A549 (cell line): ENCODE results near the gene DTD2. TPM values are rescaled to one million over a fixed set of nuclear protein-coding genes. Genes with fewer than 3 reads are reported as not detected.
A peak's percentile ranks its signal among the peaks of the same experiment; 100 is the strongest.

ENCODE experiments used
- ATAC-seq, 2 experiments: fragments of 200-7000 bp in 1 of 2; fragments of >200 bp in 1 of 2; cut with Nextera tagmentation in 1 of 2; cut with Tn5 transposase in 1 of 2; 3 replicates each; pipeline versions ENCODE4 v1.8.0 to v1.9.1; 2018 to 2020; ENCODE audit warnings: mild to moderate bottlenecking in 1 of 2, moderate library complexity in 1 of 2
- CTCF ChIA-PET: fragments of 300-600 bp; sonication (Branson Sonifier 250); formaldehyde crosslinking; extraction: SDS; loops from one replicate; lab custom pipeline; 2021; ENCODE audit warnings: antibody characterized with exemption, inconsistent platforms; lab: Yijun Ruan, JAX
- POLR2A ChIA-PET: fragments of 350-600 bp; formaldehyde crosslinking; extraction: SDS; loops from one replicate; lab custom pipeline; 2021; ENCODE audit warnings: antibody characterized with exemption, inconsistent platforms; lab: Yijun Ruan, JAX
- DNase-seq, 2 experiments: peaks; one replicate each; pipeline versions ENCODE4 v3.0.0 to v3.0.0-alpha.2; 2011 to 2016; ENCODE audit warnings: low read depth in 1 of 2, low spot score in 1 of 2
- FAIRE-seq: peaks from 2 replicates; lab custom pipeline; 2011; peaks lifted over from hg19 to GRCh38; lab: Jason Lieb, UNC
- H3K27ac ChIP-seq, 2 experiments: fragments of >200 bp; sonication (Bioruptor Twin); formaldehyde crosslinking; 3 replicates each; pipeline ENCODE4 v1.5.1; 2016 to 2017
- H3K4me1 ChIP-seq: fragments of >200 bp; sonication (Bioruptor Twin); formaldehyde crosslinking; 3 replicates; pipeline ENCODE4 v1.6.1; 2016
- H3K4me2 ChIP-seq: fragments of >200 bp; sonication (Bioruptor Twin); formaldehyde crosslinking; 3 replicates; pipeline ENCODE4 v1.6.1; 2016
- H3K4me3 ChIP-seq: fragments of >200 bp; sonication (Bioruptor Twin); formaldehyde crosslinking; 3 replicates; pipeline ENCODE4 v1.5.1; 2016
- H3K9me3 ChIP-seq: fragments of >200 bp; sonication (Bioruptor Twin); formaldehyde crosslinking; 3 replicates; pipeline ENCODE4 v1.6.1; 2016
- CBX2 ChIP-seq: fragments of 200-600 bp; sonication (generic); IDR thresholded peaks from 2 replicates; pipeline ENCODE4 v1.6.1; 2016; ENCODE audit warnings: low read depth, mild to moderate bottlenecking, borderline replicate concordance
- CEBPB ChIP-seq, 2 experiments: fragments of >200 bp in 1 of 2; sonication (Bioruptor Twin) in 1 of 2; formaldehyde crosslinking in 1 of 2; IDR thresholded peaks; 2 replicates each; pipeline ENCODE4 v1.6.1; 2012 to 2016
- CTCF ChIP-seq: fragments of >200 bp; sonication (Bioruptor Twin); formaldehyde crosslinking; IDR thresholded peaks from 3 replicates; pipeline ENCODE4 v1.5.1; 2016
- FOSL2 ChIP-seq, 2 experiments: fragments of 450-650 bp in 1 of 2; fragments of >200 bp in 1 of 2; sonication (Bioruptor Twin) in 1 of 2; formaldehyde crosslinking; IDR thresholded peaks; 2 replicates each; pipeline versions ENCODE4 v1.5.0 to v1.6.1; 2016 to 2020; ENCODE audit warnings: mild to moderate bottlenecking in 1 of 2, moderate library complexity in 1 of 2
- HES2 ChIP-seq: fragments of >200 bp; sonication (Bioruptor Twin); formaldehyde crosslinking; IDR thresholded peaks from 2 replicates; pipeline ENCODE4 v1.6.1; 2016
- HOXA7 ChIP-seq: fragments of 250-450 bp; sonication (Bioruptor Pico); IDR thresholded peaks from 2 replicates; pipeline ENCODE4 v1.5.0; 2020; ENCODE audit warnings: mild to moderate bottlenecking, moderate library complexity
- JUN ChIP-seq, 2 experiments: fragments of >200 bp; sonication (Bioruptor Twin); formaldehyde crosslinking; IDR thresholded peaks; 2 replicates in 1 of 2; 3 replicates in 1 of 2; pipeline ENCODE4 v1.6.1; 2016 to 2017
- KDM1A ChIP-seq: fragments of 200-600 bp; sonication (generic); IDR thresholded peaks from 2 replicates; pipeline ENCODE4 v1.6.1; 2016; ENCODE audit warnings: low read depth, mild to moderate bottlenecking
- MYC ChIP-seq: IDR thresholded peaks from 2 replicates; pipeline ENCODE4 v1.6.1; 2012; ENCODE audit warnings: mild to moderate bottlenecking, inconsistent platforms, low read length, improper control_type of control experiment, borderline replicate concordance
- NPAS2 ChIP-seq: fragments of 250-450 bp; sonication (Bioruptor Pico); IDR thresholded peaks from 2 replicates; pipeline ENCODE4 v1.8.0; 2022; ENCODE audit warnings: mild to moderate bottlenecking, moderate library complexity, borderline replicate concordance
- PHF8 ChIP-seq: fragments of 200-600 bp; sonication (generic); IDR thresholded peaks from 2 replicates; pipeline ENCODE4 v1.6.1; 2016; ENCODE audit warnings: low read depth, mild to moderate bottlenecking, antibody characterized with exemption, moderate library complexity, borderline replicate concordance
- RAD21 ChIP-seq, 2 experiments: fragments of >200 bp in 1 of 2; sonication (Bioruptor Twin) in 1 of 2; formaldehyde crosslinking in 1 of 2; IDR thresholded peaks in 1 of 2; conservative IDR thresholded peaks in 1 of 2; 2 replicates in 1 of 2; 3 replicates in 1 of 2; pipeline ENCODE4 v1.6.1; 2012 to 2018; ENCODE audit warnings: inconsistent platforms in 1 of 2
- RNF2 ChIP-seq: fragments of 200-600 bp; sonication (generic); IDR thresholded peaks from 2 replicates; pipeline ENCODE4 v1.6.1; 2016; ENCODE audit warnings: low read depth, mild to moderate bottlenecking, antibody characterized with exemption, moderate library complexity, borderline replicate concordance
- SMC3 ChIP-seq: fragments of >200 bp; sonication (Bioruptor Twin); formaldehyde crosslinking; IDR thresholded peaks from 3 replicates; pipeline ENCODE4 v1.6.1; 2018; ENCODE audit warnings: inconsistent platforms
- SREBF2 ChIP-seq: fragments of 450-650 bp; IDR thresholded peaks from 2 replicates; pipeline ENCODE4 v1.6.1; 2014; ENCODE audit warnings: mild to moderate bottlenecking, moderate library complexity
- ZC3H11A ChIP-seq: fragments of 450-650 bp; IDR thresholded peaks from 2 replicates; pipeline ENCODE4 v1.6.1; 2014; ENCODE audit warnings: antibody characterized with exemption, mild to moderate bottlenecking
- ZNF302 ChIP-seq: fragments of 250-450 bp; sonication (Bioruptor Pico); IDR thresholded peaks from 2 replicates; pipeline ENCODE4 v1.9.0; 2021; ENCODE audit warnings: inconsistent platforms, mild to moderate bottlenecking, moderate library complexity
- WGBS: methylation state at CpG from one replicate; pipeline ENCODE4 v1.1.6; 2017; ENCODE audit errors: missing lambda C conversion rate; 5-methylcytosine and 5-hydroxymethylcytosine counted together
- polyA plus RNA-seq, 4 experiments: library from polyadenylated mRNA; depleted of rRNA in 3 of 4; stranded (reverse); fragments of >200 nt; fragmentation: RNase III in 1 of 4; extraction: RNeasy Plus Mini Kit Qiagen cat#74134 plus additional on column Dnase treatment in 1 of 4; gene quantifications; 2 replicates in 3 of 4; 3 replicates in 1 of 4; pipeline ENCODE4 v1.2.3, GENCODE V29; 2011 to 2017
- TF ChIP-seq, protein P1 (sequence below): fragments of 250-450 bp; sonication (Bioruptor Pico); IDR thresholded peaks from 2 replicates; pipeline ENCODE4 v1.5.0; 2020; ENCODE audit warnings: low read depth, mild to moderate bottlenecking, moderate library complexity

Gene DTD2
- polyA plus RNA-seq, 2 of the 4 experiments (the other 2 are of a cell fraction) = 28.5 to 39.5 TPM

DNA sequence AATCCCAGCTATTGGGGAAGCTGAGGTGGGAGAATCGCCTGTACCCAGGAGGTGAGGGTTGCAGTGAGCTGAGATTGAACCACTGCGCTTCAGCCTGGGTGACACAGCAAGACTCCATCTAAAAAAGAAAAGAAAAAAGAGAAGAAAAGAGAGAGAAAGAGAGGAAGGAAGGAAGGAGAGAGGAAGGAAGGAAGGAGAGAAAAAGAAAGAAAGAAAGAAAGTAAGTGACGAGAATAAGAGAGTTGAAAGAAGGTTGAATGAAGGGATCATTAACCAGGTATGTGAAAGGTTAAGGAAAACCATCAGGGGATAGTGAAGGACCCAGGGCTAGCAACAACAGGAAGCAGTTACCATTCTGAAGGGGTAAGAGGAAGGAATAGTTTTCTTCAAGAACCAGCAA, 4.2 kb upstream of the DTD2 start:
- POLR2A ChIA-PET = no interaction called here
- no peak overlapping the region for H3K4me2 ChIP-seq
- H3K4me3 ChIP-seq = no peak overlapping the region
- no peak overlapping the region for H3K27ac ChIP-seq
- no peak for TF ChIP-seq RNF2
- no peak for TF ChIP-seq PHF8
- TF ChIP-seq, protein P1, sequence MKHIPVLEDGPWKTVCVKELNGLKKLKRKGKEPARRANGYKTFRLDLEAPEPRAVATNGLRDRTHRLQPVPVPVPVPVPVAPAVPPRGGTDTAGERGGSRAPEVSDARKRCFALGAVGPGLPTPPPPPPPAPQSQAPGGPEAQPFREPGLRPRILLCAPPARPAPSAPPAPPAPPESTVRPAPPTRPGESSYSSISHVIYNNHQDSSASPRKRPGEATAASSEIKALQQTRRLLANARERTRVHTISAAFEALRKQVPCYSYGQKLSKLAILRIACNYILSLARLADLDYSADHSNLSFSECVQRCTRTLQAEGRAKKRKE (CRISPR knock-in tag) = no peak
- no peak for TF ChIP-seq FOSL2 (IDR thresholded peaks at IDR 0.05)
- no peak for TF ChIP-seq FOSL2 (CRISPR knock-in tag; IDR thresholded peaks at IDR 0.05)
- no peak for TF ChIP-seq ZC3H11A
- no peak for TF ChIP-seq HES2
- TF ChIP-seq JUN (IDR thresholded peaks at IDR 0.05) = no peak
- no peak for TF ChIP-seq KDM1A
- TF ChIP-seq ZNF302 (CRISPR knock-in tag) = no peak
- TF ChIP-seq, all 56 proteins: peak for 0
- H3K4me1 ChIP-seq = peaks cover 11% of the 10 kb centered on the region
- DNase-seq = no peak
- CTCF ChIA-PET = interaction anchor here (1.8 kb wide), 1 partner anchor 473 kb away, joined by 3 read pairs; no protein-coding TSS in a partner anchor
- H3K9me3 ChIP-seq = no peaks in the 10 kb centered on the region
- FAIRE-seq = no peak
- 87% methylated on average over 3 of the region's 3 CpGs for WGBS
- ATAC-seq = no peak

DNA sequence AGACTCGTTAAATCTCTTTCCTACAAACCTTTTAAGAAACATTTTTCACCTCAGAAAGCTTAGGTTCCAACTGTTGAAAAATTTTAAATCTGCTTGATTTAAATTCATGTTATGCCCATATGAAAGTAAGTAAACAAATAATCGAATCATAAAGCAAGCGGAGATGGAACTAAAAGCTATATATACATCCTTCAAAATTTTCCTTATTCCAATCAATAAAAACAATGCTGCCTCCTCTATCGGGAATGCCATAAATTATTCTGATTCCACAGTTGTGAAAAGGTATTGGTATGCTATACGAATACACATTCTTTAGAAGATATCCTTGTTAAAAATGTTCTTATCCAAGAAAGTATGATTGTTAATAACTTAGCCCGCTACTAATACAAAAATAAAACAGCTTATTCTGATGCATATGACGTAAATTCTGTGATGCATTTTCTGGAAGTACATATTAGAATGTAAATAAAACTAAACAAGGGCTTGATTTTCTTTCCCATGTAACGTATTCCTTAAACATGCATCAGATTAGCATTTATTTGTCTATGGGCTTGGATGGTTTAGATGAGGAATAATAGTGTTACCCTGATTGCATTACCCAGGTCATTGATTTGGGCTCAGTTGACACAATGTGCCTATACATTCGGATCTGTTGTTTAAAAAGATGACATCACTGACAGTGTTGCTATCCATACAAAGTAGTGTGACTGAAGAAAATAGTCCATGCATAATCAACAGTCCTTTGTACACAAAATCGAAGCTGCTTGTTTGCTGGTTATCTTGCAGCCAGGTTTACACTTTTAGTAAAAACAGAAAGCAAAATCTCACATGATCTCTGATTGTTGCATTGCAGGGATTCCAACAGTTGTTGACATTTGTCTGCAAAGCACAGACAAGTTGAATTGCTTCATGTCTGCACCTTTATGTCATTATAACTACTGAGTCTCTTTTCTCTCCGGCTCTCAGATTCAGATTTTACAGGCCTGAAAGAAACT, 656 bp upstream of the DTD2 start:
- FAIRE-seq (peak; percentile 28), ATAC-seq (no peak), DNase-seq (peak in 1 of 2 experiments; percentile 10)
- Histone ChIP-seq H3K9me3 (no peaks in the 10 kb centered on the region), H3K4me1 (peaks cover 21% of the 10 kb centered on the region), H3K27ac (peak overlapping the region; percentile 69 to 97; a peak in 5 of 6 replicates), H3K4me2 (peak overlapping the region; percentile 85), H3K4me3 (peak overlapping the region; percentile 70)
- ChIA-PET POLR2A (interaction anchor here (1.0 to 2.8 kb wide), 12 partner anchors 10 to 797 kb away, joined by 3 to 36 read pairs (median 4); partner anchors contain the start of genes ARHGAP5, HEATR5A, HECTD1 and RNU6-8), CTCF (interaction anchor here (0.7 to 1.8 kb wide), 3 partner anchors 29 to 796 kb away, joined by 3 to 5 read pairs (median 4); partner anchors contain the start of gene GPR33)
- no peak for TF ChIP-seq NPAS2 (CRISPR knock-in tag)
- TF ChIP-seq CBX2 = no peak
- no peak for TF ChIP-seq SREBF2
- no peak for TF ChIP-seq CEBPB (IDR thresholded peaks at IDR 0.05)
- TF ChIP-seq MYC = no peak
- WGBS = 31% methylated on average over 11 of the region's 11 CpGs

GRCh38 chr14:31449971-31450610, 7.2 kb downstream of the DTD2 start:
- no peak for TF ChIP-seq HOXA7 (CRISPR knock-in tag)
- TF ChIP-seq CTCF = peak; percentile 61
- TF ChIP-seq RAD21 (conservative IDR thresholded peaks at IDR 0.05 in 1 of 2, IDR thresholded peaks at IDR 0.05 in 1 of 2) = peak; percentile 66 to 73
- TF ChIP-seq SMC3 = peak; percentile 63
- TF ChIP-seq, all 56 proteins: peak for 3
- peak; percentile 33 to 56 for DNase-seq
- 9% methylated on average over 2 of the region's 2 CpGs for WGBS
- ChIA-PET CTCF (interaction anchor here (0.6 to 2.2 kb wide), 16 partner anchors 13 to 795 kb away, joined by 3 to 14 read pairs (median 4); partner anchors contain the start of genes HEATR5A and HECTD1), POLR2A (interaction anchor here (1.4 to 2.6 kb wide), 2 partner anchors 30 to 626 kb away, joined by 3 to 33 read pairs; partner anchors contain the start of gene HEATR5A)
- Histone ChIP-seq H3K4me1 (peaks cover 30% of the 10 kb centered on the region), H3K4me3 (no peak overlapping the region), H3K27ac (peak overlapping the region in 1 of 2 experiments; percentile 5; a peak in 1 of 6 replicates), H3K4me2 (peak overlapping the region; percentile 14; the same call in 1 of the 3 replicates), H3K9me3 (no peaks in the 10 kb centered on the region)
- FAIRE-seq = peak; percentile 81
- ATAC-seq = peak; percentile 78 to 83
